Stimulated activated CD8-positive, alpha-beta memory T cell treated with anti-CD3 and anti-CD28 coated beads, Interleukin-4, amount 100 ng/mL, for 48 hours (primary cell): Measurements from ENCODE around the gene BCAS1.

ENCODE experiments used
- DNase-seq: peaks from one replicate; pipeline ENCODE4 v3.0.0-alpha.2; 2020

The BCAS1 gene

GRCh38 chr20:53957451-53958172 is 112.8 kb downstream of the BCAS1 start:
- no peak for DNase-seq

GRCh38 chr20:53956013-53956715 is 114.2 kb downstream of the BCAS1 start:
- DNase-seq: no peak

- no peak for DNase-seq
Observed at GRCh38 chr20:53954723-53955658, 115.4 kb downstream of the BCAS1 start.

- no peak for DNase-seq
Observed at GRCh38 chr20:53952528-53953096, 117.8 kb downstream of the BCAS1 start.

GRCh38 chr20:53950578-53950977 is 119.8 kb downstream of the BCAS1 start:
- DNase-seq: no peak

- peak; percentile 45 for DNase-seq
Observed at GRCh38 chr20:53950031-53950430, 120.4 kb downstream of the BCAS1 start.

- DNase-seq: peak; percentile 82
Observed at GRCh38 chr20:53949319-53949839, 121.0 kb downstream of the BCAS1 start.

GRCh38 chr20:53948383-53949318 is 121.7 kb downstream of the BCAS1 start:
- no peak for DNase-seq

GRCh38 chr20:53947501-53948195 is 122.7 kb downstream of the BCAS1 start:
- no peak for DNase-seq

GRCh38 chr20:53946106-53946505 is 124.3 kb downstream of the BCAS1 start:
- no peak for DNase-seq

- DNase-seq: no peak
Observed at GRCh38 chr20:53945478-53945877, 124.9 kb downstream of the BCAS1 start.

- DNase-seq: no peak
Observed at GRCh38 chr20:53944796-53945195, 125.6 kb downstream of the BCAS1 start.

- DNase-seq: peak; percentile 45
Observed at GRCh38 chr20:53943522-53944291, 126.7 kb downstream of the BCAS1 start.

- DNase-seq: no peak
Observed at GRCh38 chr20:53942973-53943372, 127.4 kb downstream of the BCAS1 start.

- no peak for DNase-seq
Observed at GRCh38 chr20:53942472-53942816, 128.0 kb downstream of the BCAS1 start.

GRCh38 chr20:53941680-53942471 is 128.5 kb downstream of the BCAS1 start:
- no peak for DNase-seq

GRCh38 chr20:53940907-53941545 is 129.4 kb downstream of the BCAS1 start:
- no peak for DNase-seq

- no peak for DNase-seq
Observed at GRCh38 chr20:53940360-53940702, 130.1 kb downstream of the BCAS1 start.
